HCT116 (cell line): ENCODE measurements around the gene USP50. TPM values are rescaled to one million over a fixed set of nuclear protein-coding genes. Genes with fewer than 3 reads are reported as not detected.

Experiments
- ATAC-seq: fragments of 200-7000 bp; cut with Tn5 transposase; 2 replicates; pipeline ENCODE4 v1.9.1; 2020; ENCODE audit warnings: mild to moderate bottlenecking, moderate library complexity
- BruUV-seq: library from RNA; stranded (reverse); fragments of 400-500 nt; replicated peaks from 2 replicates; lab custom pipeline; 2021; lab: Mats Ljungman, UMichigan
- CTCF ChIA-PET: fragments of 300-600 bp; sonication (Branson Sonifier 250); formaldehyde crosslinking; loops from one replicate; lab custom pipeline; 2021; ENCODE audit warnings: antibody characterized with exemption; lab: Charles Lee
- POLR2A ChIA-PET: fragments of 300-600, 350-600 bp; sonication (Branson Sonifier 250); formaldehyde crosslinking; loops from one replicate; lab custom pipeline; 2021; ENCODE audit warnings: antibody characterized with exemption; lab: Charles Lee
- RAD21 ChIA-PET, 2 experiments: fragments of 300-600 bp; sonication (Branson Sonifier 250); formaldehyde crosslinking; loops; one replicate each; lab custom pipeline; 2023; ENCODE audit warnings: low total read pairs in 2 of 2; ENCODE audit not compliant: uncharacterized antibody in 2 of 2, unreplicated experiment in 2 of 2, low non-redundant PET in 1 of 2; lab: Charles Lee
- DNase-seq: peaks from one replicate; pipeline ENCODE4 v3.0.0-alpha.2; 2010; ENCODE audit warnings: low read depth, low spot score
- H2AFZ ChIP-seq: fragments of 200-600 bp; shearing (Covaris generic), sonication (generic); 2 replicates; pipeline ENCODE4 v1.6.1; 2017; ENCODE audit warnings: low read depth, mixed run types, mixed read lengths, antibody characterized with exemption, low read length; ENCODE audit not compliant: poor library complexity, severe bottlenecking
- H3K27ac ChIP-seq: 2 replicates; pipeline ENCODE4 v1.5.1; 2012; ENCODE audit warnings: low read depth, low read length
- H3K27me3 ChIP-seq: fragments of 200-600 bp; sonication (generic); 2 replicates; pipeline ENCODE4 v1.6.1; 2016; ENCODE audit warnings: mixed run types, low read length, mixed read lengths; ENCODE audit not compliant: insufficient read depth
- H3K36me3 ChIP-seq, 2 experiments: fragments of 200-500 bp in 1 of 2; fragments of 200-600 bp in 1 of 2; sonication (Bioruptor generic) in 1 of 2; sonication (generic) in 1 of 2; 2 replicates each; pipeline versions ENCODE4 v1.5.1 to v1.6.1; 2014 to 2016; ENCODE audit warnings: low read length in 2 of 2, inconsistent platforms in 1 of 2, mixed read lengths in 1 of 2, mixed run types in 1 of 2; ENCODE audit not compliant: insufficient read depth in 2 of 2, control insufficient read depth in 1 of 2
- H3K4me1 ChIP-seq, 2 experiments: fragments of 200-600 bp in 1 of 2; sonication (generic) in 1 of 2; 2 replicates each; pipeline versions ENCODE4 v1.5.1 to v1.6.1; 2012 to 2017; ENCODE audit warnings: low read length in 2 of 2, inconsistent platforms in 1 of 2, mild to moderate bottlenecking in 1 of 2, mixed read lengths in 1 of 2, mixed run types in 1 of 2, moderate library complexity in 1 of 2; ENCODE audit not compliant: insufficient read depth in 2 of 2, control insufficient read depth in 1 of 2
- H3K4me2 ChIP-seq: fragments of 200-600 bp; sonication (generic); 2 replicates; pipeline ENCODE4 v1.6.1; 2017; ENCODE audit warnings: mixed run types, low read length, mixed read lengths
- H3K4me3 ChIP-seq, 2 experiments: fragments of 200-600 bp in 1 of 2; sonication (generic) in 1 of 2; replicated peaks in 1 of 2; 2 replicates each; pipeline ENCODE4 v1.5.1; 2011 to 2016; ENCODE audit warnings: low read length in 2 of 2, control low read depth in 1 of 2, low read depth in 1 of 2, mild to moderate bottlenecking in 1 of 2, mixed read lengths in 1 of 2, mixed run types in 1 of 2
- H3K79me2 ChIP-seq: fragments of 200-600 bp; sonication (generic); 2 replicates; pipeline ENCODE4 v1.6.1; 2017; ENCODE audit warnings: mild to moderate bottlenecking, mixed run types, low read length, moderate library complexity, mixed read lengths; ENCODE audit not compliant: insufficient read depth
- H3K9ac ChIP-seq: fragments of 200-600 bp; sonication (generic); 2 replicates; pipeline ENCODE4 v1.6.1; 2016; ENCODE audit warnings: low read length, mixed read lengths
- H3K9me2 ChIP-seq: fragments of 200-600 bp; sonication (generic), shearing (Covaris generic); 2 replicates; pipeline ENCODE4 v1.6.1; 2017; ENCODE audit warnings: mixed run types, mild to moderate bottlenecking, moderate library complexity; ENCODE audit not compliant: insufficient read depth
- H3K9me3 ChIP-seq, 2 experiments: fragments of 200-500 bp in 1 of 2; fragments of 200-600 bp in 1 of 2; sonication (Bioruptor generic) in 1 of 2; sonication (generic) in 1 of 2; 2 replicates each; pipeline ENCODE4 v1.6.1; 2014 to 2017; ENCODE audit warnings: low read length in 2 of 2, mixed read lengths in 2 of 2, inconsistent platforms in 1 of 2, low read depth in 1 of 2, mild to moderate bottlenecking in 1 of 2, mixed run types in 1 of 2, moderate library complexity in 1 of 2; ENCODE audit not compliant: control insufficient read depth in 1 of 2, insufficient read depth in 1 of 2
- H4K20me1 ChIP-seq: fragments of 200-600 bp; sonication (generic), shearing (Covaris generic); 2 replicates; pipeline ENCODE4 v1.6.1; 2017; ENCODE audit warnings: mixed run types, mild to moderate bottlenecking, moderate library complexity; ENCODE audit not compliant: insufficient read depth
- CBX3 ChIP-seq: IDR thresholded peaks from 2 replicates; pipeline ENCODE4 v1.6.1; 2012; ENCODE audit warnings: low read depth
- CTCF ChIP-seq, 3 experiments: fragments of 200-600 bp in 1 of 3; sonication (generic) in 1 of 3; IDR thresholded peaks in 2 of 3; conservative IDR thresholded peaks in 1 of 3; 2 replicates each; pipeline ENCODE4 v1.5.1; 2012 to 2017; ENCODE audit warnings: low read depth in 2 of 3, low read length in 2 of 3, antibody characterized with exemption in 1 of 3, borderline replicate concordance in 1 of 3, control low read depth in 1 of 3, mild to moderate bottlenecking in 1 of 3, mixed read lengths in 1 of 3, mixed run types in 1 of 3, moderate library complexity in 1 of 3; ENCODE audit not compliant: insufficient read depth in 1 of 3
- EZH2 ChIP-seq: fragments of 200-600 bp; sonication (generic); IDR thresholded peaks from 2 replicates; pipeline ENCODE4 v1.6.1; 2017; ENCODE audit warnings: antibody characterized with exemption, mixed run types
- FOSL1 ChIP-seq: IDR thresholded peaks from 2 replicates; pipeline ENCODE4 v1.6.1; 2012; ENCODE audit warnings: low read depth
- MAX ChIP-seq: IDR thresholded peaks from 2 replicates; pipeline ENCODE4 v1.6.1; 2012
- POLR2AphosphoS5 ChIP-seq: IDR thresholded peaks from 2 replicates; pipeline ENCODE4 v1.6.1; 2011; ENCODE audit warnings: mild to moderate bottlenecking, low read depth, low read length, moderate library complexity
- RAD21 ChIP-seq: IDR thresholded peaks from 2 replicates; pipeline ENCODE4 v1.6.1; 2012; ENCODE audit warnings: low read depth, mild to moderate bottlenecking
- REST ChIP-seq: IDR thresholded peaks from 2 replicates; pipeline ENCODE4 v1.6.1; 2012; ENCODE audit warnings: low read depth
- SIN3A ChIP-seq: IDR thresholded peaks from 2 replicates; pipeline ENCODE4 v1.6.1; 2012; ENCODE audit warnings: low read depth
- SP1 ChIP-seq: IDR thresholded peaks from 2 replicates; pipeline ENCODE4 v1.6.1; 2012; ENCODE audit warnings: low read depth
- SRF ChIP-seq: IDR thresholded peaks from 2 replicates; pipeline ENCODE4 v1.6.1; 2012; ENCODE audit warnings: low read depth
- YY1 ChIP-seq: IDR thresholded peaks from 2 replicates; pipeline ENCODE4 v1.6.1; 2011; ENCODE audit warnings: low read length, low read depth, moderate library complexity, mild to moderate bottlenecking; ENCODE audit not compliant: insufficient replicate concordance; ENCODE audit errors: extremely low read depth
- ZNF274 ChIP-seq: fragments of 200-500 bp; sonication (Bioruptor generic); IDR thresholded peaks from 2 replicates; pipeline ENCODE4 v1.6.1; 2014; ENCODE audit warnings: mild to moderate bottlenecking, low read depth, low read length, inconsistent platforms
- intact Hi-C: fragments of 100-400 bp; cut with micrococcal nuclease; formaldehyde crosslinking; loops from 2 replicates; pipeline ENCODE4 v1.10.0; 2022
- total RNA-seq: library from RNA; stranded (reverse); gene quantifications from one replicate; pipeline ENCODE4 v1.2.1, GENCODE V29; 2021; ENCODE audit not compliant: unreplicated experiment

USP50 gene
- total RNA-seq, 1 experiment from 2014 or later: not detected

GRCh38 chr15:50594311-50594710, 47.8 kb upstream of the USP50 start:
- Histone ChIP-seq H3K36me3 (peaks cover 18 to 30% of the 10 kb centered on the region in 2 experiments), H3K79me2 (no peaks in the 10 kb centered on the region), H2AFZ (no peak overlapping the region), H3K9me3 (no peaks in the 10 kb centered on the region), H3K4me1 (no peaks in the 10 kb centered on the region), H4K20me1 (no peaks in the 10 kb centered on the region), H3K4me3 (no peak overlapping the region), H3K27ac (no peak overlapping the region), H3K27me3 (no peaks in the 10 kb centered on the region), H3K9me2 (no peaks in the 10 kb centered on the region), H3K9ac (no peak overlapping the region), H3K4me2 (no peak overlapping the region)
- DNase-seq: no peak
- ChIA-PET POLR2A (no interaction called here), RAD21 (no interaction called here), CTCF (no interaction called here)
- no peak for ATAC-seq
- TF ChIP-seq REST: no peak
- no peak for TF ChIP-seq ZNF274
- TF ChIP-seq POLR2AphosphoS5: no peak
- no peak for TF ChIP-seq SIN3A
- no peak for TF ChIP-seq YY1
- no peak for TF ChIP-seq CBX3
- TF ChIP-seq SRF: no peak
- no peak for TF ChIP-seq MAX
- TF ChIP-seq SP1: no peak
- no peak for TF ChIP-seq CTCF (IDR thresholded peaks at IDR 0.05 in 2 of 3, conservative IDR thresholded peaks at IDR 0.05 in 1 of 3; ENCODE audit: borderline replicate concordance in 1 of 3, insufficient read depth in 1 of 3, low read depth in 2 of 3, low read length in 2 of 3)
- no peak for TF ChIP-seq EZH2
- no peak for TF ChIP-seq RAD21
- no peak for TF ChIP-seq FOSL1
- no TSS peak for BruUV-seq
- intact Hi-C loops: loop anchor here (1.0 kb wide), 1 partner anchor 17 kb away; no protein-coding TSS in a partner anchor
